ENCODE data around the gene RPRD1B.

The RPRD1B gene

GRCh38 chr20:38136421-38137245, 103.1 kb downstream of the RPRD1B start:
- Histone ChIP-seq H3K4me3 (ENCODE audit: low read length) (no peak overlapping the region), H3K27ac (ENCODE audit: low read length) (no peak overlapping the region), H3K9ac (ENCODE audit: low read length) (no peak overlapping the region), H3K9me3 (ENCODE audit: insufficient read depth, low read length) (no peaks in the 10 kb centered on the region), H3K27me3 (ENCODE audit: low read depth, low read length) (no peaks in the 10 kb centered on the region), H4K20me1 (ENCODE audit: insufficient read depth, low read length) (no peaks in the 10 kb centered on the region), H2AFZ (ENCODE audit: low read depth, low read length) (no peak overlapping the region), H3K4me1 (ENCODE audit: low read length) (no peaks in the 10 kb centered on the region), H3K36me3 (replicated peaks; ENCODE audit: low read depth, low read length) (peaks cover 49% of the 10 kb centered on the region), H3K4me2 (ENCODE audit: low read length) (no peak overlapping the region), H3K79me2 (ENCODE audit: low read length) (no peaks in the 10 kb centered on the region)
- TF ChIP-seq CTCF (IDR thresholded peaks at IDR 0.05; ENCODE audit: low read depth, low read length) (no peak), EZH2phosphoT487 (IDR thresholded peaks at IDR 0.05; ENCODE audit: low read depth) (no peak)

GRCh38 chr20:38137441-38138037, 104.0 kb downstream of the RPRD1B start:
- no peaks in the 10 kb centered on the region for H3K79me2 ChIP-seq (ENCODE audit: low read length)
- no peak overlapping the region for H3K9ac ChIP-seq (ENCODE audit: low read length)
- H3K27ac ChIP-seq (ENCODE audit: low read length) = no peak overlapping the region
- H2AFZ ChIP-seq (ENCODE audit: low read depth, low read length) = no peak overlapping the region
- peaks cover 49% of the 10 kb centered on the region for H3K36me3 ChIP-seq (replicated peaks; ENCODE audit: low read depth, low read length)
- H4K20me1 ChIP-seq (ENCODE audit: insufficient read depth, low read length) = no peaks in the 10 kb centered on the region
- no peak overlapping the region for H3K4me3 ChIP-seq (ENCODE audit: low read length)
- H3K27me3 ChIP-seq (ENCODE audit: low read depth, low read length) = no peaks in the 10 kb centered on the region
- no peaks in the 10 kb centered on the region for H3K4me1 ChIP-seq (ENCODE audit: low read length)
- H3K4me2 ChIP-seq (ENCODE audit: low read length) = no peak overlapping the region
- no peak for TF ChIP-seq EZH2phosphoT487 (IDR thresholded peaks at IDR 0.05; ENCODE audit: low read depth)
- TF ChIP-seq CTCF (IDR thresholded peaks at IDR 0.05; ENCODE audit: low read depth, low read length) = no peak
- H3K9me3 ChIP-seq (ENCODE audit: insufficient read depth, low read length) = no peaks in the 10 kb centered on the region

- no peaks in the 10 kb centered on the region for H3K9me3 ChIP-seq (ENCODE audit: insufficient read depth, low read length)
- H3K4me3 ChIP-seq (ENCODE audit: low read length) = no peak overlapping the region
- no peak overlapping the region for H2AFZ ChIP-seq (ENCODE audit: low read depth, low read length)
- H3K9ac ChIP-seq (ENCODE audit: low read length) = no peak overlapping the region
- H3K4me1 ChIP-seq (ENCODE audit: low read length) = no peaks in the 10 kb centered on the region
- no peak for TF ChIP-seq CTCF (IDR thresholded peaks at IDR 0.05; ENCODE audit: low read depth, low read length)
- no peak for TF ChIP-seq EZH2phosphoT487 (IDR thresholded peaks at IDR 0.05; ENCODE audit: low read depth)
- H3K27me3 ChIP-seq (ENCODE audit: low read depth, low read length) = no peaks in the 10 kb centered on the region
- peaks cover 48% of the 10 kb centered on the region for H3K36me3 ChIP-seq (replicated peaks; ENCODE audit: low read depth, low read length)
- no peaks in the 10 kb centered on the region for H3K79me2 ChIP-seq (ENCODE audit: low read length)
- no peak overlapping the region for H3K27ac ChIP-seq (ENCODE audit: low read length)
- H3K4me2 ChIP-seq (ENCODE audit: low read length) = no peak overlapping the region
- H4K20me1 ChIP-seq (ENCODE audit: insufficient read depth, low read length) = no peaks in the 10 kb centered on the region
These were observed 104.7 kb downstream of the RPRD1B start for GRCh38 chr20:38138086-38138778.

Measured in OCI-LY3 (cell line).